NB4 (cell line): ENCODE data around the gene MAP4.

ENCODE experiments used
- CTCF ChIP-seq: IDR thresholded peaks from one replicate; pipeline ENCODE4 v1.5.1; 2012; ENCODE audit warnings: low read depth, low read length
- MYC ChIP-seq: IDR thresholded peaks from 2 replicates; pipeline ENCODE4 v1.6.1; 2011; ENCODE audit warnings: low read depth, low read length

DNA sequence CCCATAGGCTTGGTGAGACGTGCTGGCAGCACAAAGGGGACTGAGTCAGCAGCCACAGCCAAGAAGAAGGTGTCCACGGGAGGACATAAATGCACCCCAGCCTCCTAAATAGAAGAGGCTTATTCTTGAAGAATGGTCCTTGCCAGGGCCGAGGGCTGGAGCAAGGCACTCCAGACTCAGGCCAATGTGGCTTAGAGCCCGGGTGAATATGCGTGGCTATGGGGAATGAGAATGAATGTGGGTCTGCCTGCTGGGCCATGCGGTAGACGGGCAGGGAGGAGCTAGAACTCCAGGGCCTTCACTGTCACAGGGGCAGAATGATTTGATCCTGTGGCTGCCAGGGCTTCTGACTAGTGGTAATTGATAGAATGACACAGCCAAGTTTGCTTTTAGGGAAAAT, 179.2 kb downstream of the MAP4 start:
- TF ChIP-seq CTCF (no peak), MYC (no peak)
